GM21576 (cell line): ENCODE measurements around the gene LDAF1.
"Not testable (repeated sequence)": the region's sequence is repeated elsewhere in the genome, so short reads cannot be mapped to it uniquely, and the experiment has no call there.

ENCODE experiments used
- ATAC-seq: cut with Tn5 transposase; IDR thresholded peaks from one replicate; pipeline ENCODE4 v1.9.1; 2021; ENCODE audit warnings: mild to moderate bottlenecking, moderate library complexity; ENCODE audit not compliant: unreplicated experiment

Gene LDAF1

GRCh38 chr16:21158208-21159110, at the start of gene LDAF1:
Gene LDAF1 (plus strand): TSS chr16:21158674. CDS start chr16:21161183, 2,509 bp downstream.
- ATAC-seq: peak; percentile 85

GRCh38 chr16:21115551-21115950, 42.9 kb upstream of the LDAF1 start:
- ATAC-seq: not testable (repeated sequence)

GRCh38 chr16:21116148-21116693, 42.3 kb upstream of the LDAF1 start:
- no peak for ATAC-seq

- no peak for ATAC-seq
These were observed 40.9 kb upstream of the LDAF1 start for GRCh38 chr16:21117567-21117966.

GRCh38 chr16:21120976-21121520, 37.4 kb upstream of the LDAF1 start:
- no peak for ATAC-seq

GRCh38 chr16:21125191-21125590, 33.3 kb upstream of the LDAF1 start:
- no peak for ATAC-seq

- no peak for ATAC-seq
These were observed 32.0 kb upstream of the LDAF1 start for GRCh38 chr16:21126518-21126917.

- no peak for ATAC-seq
These were observed 29.5 kb upstream of the LDAF1 start for GRCh38 chr16:21128991-21129390.

- ATAC-seq: no peak
These were observed 27.7 kb upstream of the LDAF1 start for GRCh38 chr16:21130811-21131210.

GRCh38 chr16:21134053-21134452, 24.4 kb upstream of the LDAF1 start:
- ATAC-seq: no peak

- no peak for ATAC-seq
These were observed 12.7 kb upstream of the LDAF1 start for GRCh38 chr16:21145738-21146137.

- no peak for ATAC-seq
These were observed 8.0 kb upstream of the LDAF1 start, which contains the start of gene DNAH3 for GRCh38 chr16:21150375-21151001. Gene DNAH3 (minus strand): TSS chr16:21150846. CDS start chr16:21150319, 527 bp downstream.

GRCh38 chr16:21152160-21153030, 6.1 kb upstream of the LDAF1 start:
- not testable (repeated sequence) for ATAC-seq

GRCh38 chr16:21153124-21153729, 5.2 kb upstream of the LDAF1 start:
- not testable (repeated sequence) for ATAC-seq

GRCh38 chr16:21156011-21156410, 2.5 kb upstream of the LDAF1 start:
- not testable (repeated sequence) for ATAC-seq

GRCh38 chr16:21156767-21157467, 1.6 kb upstream of the LDAF1 start:
- ATAC-seq: no peak

- no peak for ATAC-seq
These were observed 842 bp upstream of the LDAF1 start for GRCh38 chr16:21157632-21158031.

- no peak for ATAC-seq
These were observed 942 bp downstream of the LDAF1 start for GRCh38 chr16:21159281-21159951.

- ATAC-seq: no peak
These were observed 1.8 kb downstream of the LDAF1 start for GRCh38 chr16:21160276-21160675.
